ENCODE measurements around the gene ART5. TPM values are rescaled to one million over a fixed set of nuclear protein-coding genes. Genes with fewer than 3 reads are reported as not detected.
"Not testable (repeated sequence)": the region's sequence is repeated elsewhere in the genome, so short reads cannot be mapped to it uniquely, and the experiment has no call there.

ART5 gene
- total and polyA plus RNA-seq, 10 donors: not detected

DNA sequence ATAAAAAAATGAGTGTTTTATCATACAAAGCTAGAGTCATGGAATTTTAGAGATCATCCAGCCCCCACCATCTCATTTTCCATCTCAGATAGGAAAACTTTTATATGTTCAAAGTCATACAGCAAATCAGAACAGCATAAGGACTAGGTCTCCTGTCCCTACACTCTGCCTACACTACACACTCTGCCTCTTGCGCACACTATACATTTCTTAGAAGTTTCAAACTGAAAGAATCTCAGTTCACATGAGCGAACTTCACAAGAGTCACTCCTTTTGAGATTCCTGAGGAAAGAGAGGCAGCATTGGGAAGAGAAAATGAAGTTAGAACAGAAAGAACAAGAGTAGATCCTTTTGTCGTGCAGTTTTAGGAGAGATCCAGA is 36.5 kb downstream of the ART5 start:
- H3K27ac ChIP-seq: no peak overlapping the region
- intact Hi-C loops (cut with DNase I; ENCODE audit: low total_unique reads): no loop called here
- H3K27me3 ChIP-seq (replicated peaks in 1 of 7): no peaks in the 10 kb centered on the region
- H3K9me3 ChIP-seq: no peaks in the 10 kb centered on the region
- WGBS, 5 donors: 90 to 94% (median 92%) methylated on average over 3 of the region's 3 CpGs
- no peak for TF ChIP-seq POLR2A (IDR thresholded peaks at IDR 0.05)
- no peak for TF ChIP-seq POLR2AphosphoS5 (IDR thresholded peaks at IDR 0.05)
- TF ChIP-seq, protein P1, sequence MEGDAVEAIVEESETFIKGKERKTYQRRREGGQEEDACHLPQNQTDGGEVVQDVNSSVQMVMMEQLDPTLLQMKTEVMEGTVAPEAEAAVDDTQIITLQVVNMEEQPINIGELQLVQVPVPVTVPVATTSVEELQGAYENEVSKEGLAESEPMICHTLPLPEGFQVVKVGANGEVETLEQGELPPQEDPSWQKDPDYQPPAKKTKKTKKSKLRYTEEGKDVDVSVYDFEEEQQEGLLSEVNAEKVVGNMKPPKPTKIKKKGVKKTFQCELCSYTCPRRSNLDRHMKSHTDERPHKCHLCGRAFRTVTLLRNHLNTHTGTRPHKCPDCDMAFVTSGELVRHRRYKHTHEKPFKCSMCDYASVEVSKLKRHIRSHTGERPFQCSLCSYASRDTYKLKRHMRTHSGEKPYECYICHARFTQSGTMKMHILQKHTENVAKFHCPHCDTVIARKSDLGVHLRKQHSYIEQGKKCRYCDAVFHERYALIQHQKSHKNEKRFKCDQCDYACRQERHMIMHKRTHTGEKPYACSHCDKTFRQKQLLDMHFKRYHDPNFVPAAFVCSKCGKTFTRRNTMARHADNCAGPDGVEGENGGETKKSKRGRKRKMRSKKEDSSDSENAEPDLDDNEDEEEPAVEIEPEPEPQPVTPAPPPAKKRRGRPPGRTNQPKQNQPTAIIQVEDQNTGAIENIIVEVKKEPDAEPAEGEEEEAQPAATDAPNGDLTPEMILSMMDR (IDR thresholded peaks at IDR 0.05 in 8 of 11, conservative IDR thresholded peaks at IDR 0.05 in 3 of 11): no peak
- no peaks in the 10 kb centered on the region for H3K36me3 ChIP-seq
- no peaks in the 10 kb centered on the region for H3K4me1 ChIP-seq
- DNase-seq: no peak
- no peak overlapping the region for H3K4me3 ChIP-seq

DNA sequence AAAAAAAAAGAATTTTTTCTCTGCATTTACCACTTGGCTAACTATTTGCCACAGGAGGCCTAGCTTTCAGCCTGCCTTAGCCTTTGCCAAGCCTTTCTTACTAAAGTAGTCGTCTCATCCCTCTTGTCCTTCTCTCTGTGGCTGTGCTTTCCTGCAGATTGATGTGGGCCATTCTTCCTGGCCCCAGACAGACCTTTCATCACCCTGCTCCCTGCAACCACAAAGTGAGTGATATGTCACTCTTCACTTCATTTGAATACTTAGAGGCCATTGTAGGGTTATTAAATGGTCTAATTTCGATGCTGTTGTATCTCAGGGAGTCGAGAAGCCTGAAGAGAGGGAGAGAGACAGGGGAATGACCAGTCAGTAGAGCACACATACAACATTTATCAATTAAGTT is 37.6 kb downstream of the ART5 start:
- Histone ChIP-seq H3K4me3 (no peak overlapping the region), H3K36me3 (no peaks in the 10 kb centered on the region), H3K4me1 (no peaks in the 10 kb centered on the region), H3K27ac (no peak overlapping the region), H3K27me3 (replicated peaks in 1 of 7) (no peaks in the 10 kb centered on the region), H3K9me3 (no peaks in the 10 kb centered on the region)
- intact Hi-C loops (cut with DNase I; ENCODE audit: low total_unique reads): no loop called here
- 46 to 56% (median 48%) methylated on average over 3 of the region's 3 CpGs for WGBS, 5 donors
- no peak for DNase-seq
- TF ChIP-seq, protein P1 (IDR thresholded peaks at IDR 0.05 in 8 of 11, conservative IDR thresholded peaks at IDR 0.05 in 3 of 11): no peak
- no peak for TF ChIP-seq POLR2AphosphoS5 (IDR thresholded peaks at IDR 0.05)
- TF ChIP-seq POLR2A (IDR thresholded peaks at IDR 0.05): no peak

DNA sequence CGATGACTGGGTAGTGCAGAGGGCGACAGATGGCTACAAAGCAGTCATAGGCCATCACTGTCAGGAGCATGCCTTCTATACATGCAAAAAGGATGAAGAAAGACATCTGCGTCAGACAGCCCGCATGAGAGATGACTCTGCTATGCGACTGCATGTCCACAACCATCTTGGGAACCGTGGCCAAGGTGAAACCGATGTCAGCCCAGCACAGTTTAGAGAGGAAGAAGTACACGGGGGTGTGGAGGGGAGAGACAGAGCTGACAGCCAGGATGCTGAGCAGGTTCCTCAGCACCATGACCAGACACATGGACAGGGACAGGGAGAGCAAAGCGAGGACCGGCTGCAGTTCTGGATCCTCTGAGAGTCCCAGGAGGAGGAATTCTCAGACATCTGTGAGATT is 41.6 kb downstream of the ART5 start:
- H3K27ac ChIP-seq; H3K36me3 ChIP-seq; H3K27me3 ChIP-seq (replicated peaks in 1 of 7); H3K9me3 ChIP-seq; DNase-seq; H3K4me3 ChIP-seq; H3K4me1 ChIP-seq; intact Hi-C loops (cut with DNase I; ENCODE audit: low total_unique reads): not testable (repeated sequence)
- 81 to 89% (median 83%) methylated on average over 10 of the region's 10 CpGs for WGBS, 5 donors

DNA sequence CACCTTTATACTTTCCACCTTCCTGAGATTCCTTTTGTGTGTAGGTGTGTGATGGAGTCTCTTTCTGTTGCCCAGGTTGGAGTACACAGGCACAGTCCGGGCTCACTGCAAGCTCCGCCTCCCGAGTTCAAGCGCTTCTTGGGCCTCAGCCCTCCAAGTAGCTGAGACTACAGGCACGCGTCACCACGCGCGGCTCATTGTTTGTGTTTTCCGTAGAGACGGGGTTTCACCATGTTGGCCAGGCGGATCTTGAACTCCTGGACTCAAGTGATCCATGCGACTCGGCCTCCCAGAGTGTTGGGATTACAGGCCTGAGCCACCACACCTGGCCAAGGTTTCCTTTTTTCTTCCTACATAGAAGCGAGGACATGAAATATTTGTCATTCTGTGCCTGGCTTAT is 44.0 kb downstream of the ART5 start:
- not testable (repeated sequence) for DNase-seq
- 91 to 96% (median 95%) methylated on average over 15 of the region's 15 CpGs for WGBS, 5 donors

DNA sequence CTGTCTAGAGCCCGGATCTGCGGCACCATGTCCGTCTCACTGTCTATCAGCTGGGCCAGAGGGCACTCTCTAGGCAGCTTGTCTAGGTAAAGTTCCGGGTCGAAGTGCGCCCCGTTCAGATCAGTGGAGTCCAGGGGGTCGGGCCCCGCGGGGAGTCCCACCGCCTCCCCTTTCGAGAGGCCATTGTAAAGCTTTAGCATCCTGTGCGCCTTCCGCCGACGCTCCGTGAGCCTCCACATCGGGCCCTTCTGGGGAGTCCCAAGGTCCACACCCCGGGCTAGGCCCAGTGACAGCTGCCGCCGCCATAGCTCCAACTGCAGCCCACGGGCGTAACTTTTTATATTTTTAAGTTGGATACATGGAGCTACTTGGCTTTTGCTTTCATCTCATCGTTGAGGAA is 50.5 kb downstream of the ART5 start:
- intact Hi-C loops (cut with DNase I; ENCODE audit: low total_unique reads); H3K4me1 ChIP-seq; H3K36me3 ChIP-seq; H3K4me3 ChIP-seq; DNase-seq; H3K9me3 ChIP-seq; H3K27ac ChIP-seq; H3K27me3 ChIP-seq (replicated peaks in 1 of 7): not testable (repeated sequence)
- 94 to 98% (median 96%) methylated on average over 24 of the region's 24 CpGs for WGBS, 5 donors

More for the DNA sequence above, 44.0 kb downstream of the ART5 start:
- H3K27me3 ChIP-seq (replicated peaks in 1 of 7); intact Hi-C loops (cut with DNase I; ENCODE audit: low total_unique reads); H3K36me3 ChIP-seq; H3K27ac ChIP-seq; H3K9me3 ChIP-seq; H3K4me1 ChIP-seq; H3K4me3 ChIP-seq: not testable (repeated sequence)

DNA sequence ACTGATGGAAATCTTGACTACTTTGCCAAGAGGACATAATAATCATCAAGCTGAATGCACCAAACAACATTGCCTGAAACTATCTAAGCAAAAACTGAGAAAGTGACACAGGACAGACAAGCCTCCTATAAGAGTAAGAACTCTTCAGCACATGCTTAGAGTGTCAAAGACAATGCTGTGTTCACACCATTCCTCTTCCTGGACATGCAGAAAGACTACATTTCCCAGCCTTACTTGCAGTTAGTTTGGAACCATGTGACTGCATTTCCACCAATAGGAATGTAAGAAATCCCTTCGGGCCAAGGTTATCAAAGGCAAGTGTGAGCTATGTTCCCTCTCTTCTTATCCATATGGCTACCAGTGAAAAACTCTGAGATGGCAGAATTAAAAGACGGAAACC is 51.6 kb downstream of the ART5 start:
- DNase-seq; H3K27me3 ChIP-seq (replicated peaks in 1 of 7); intact Hi-C loops (cut with DNase I; ENCODE audit: low total_unique reads); H3K9me3 ChIP-seq; H3K4me1 ChIP-seq; H3K36me3 ChIP-seq; H3K4me3 ChIP-seq; H3K27ac ChIP-seq: not testable (repeated sequence)
- 45 to 91% (median 71%) methylated on average over 2 of the region's 2 CpGs for WGBS, 5 donors

DNA sequence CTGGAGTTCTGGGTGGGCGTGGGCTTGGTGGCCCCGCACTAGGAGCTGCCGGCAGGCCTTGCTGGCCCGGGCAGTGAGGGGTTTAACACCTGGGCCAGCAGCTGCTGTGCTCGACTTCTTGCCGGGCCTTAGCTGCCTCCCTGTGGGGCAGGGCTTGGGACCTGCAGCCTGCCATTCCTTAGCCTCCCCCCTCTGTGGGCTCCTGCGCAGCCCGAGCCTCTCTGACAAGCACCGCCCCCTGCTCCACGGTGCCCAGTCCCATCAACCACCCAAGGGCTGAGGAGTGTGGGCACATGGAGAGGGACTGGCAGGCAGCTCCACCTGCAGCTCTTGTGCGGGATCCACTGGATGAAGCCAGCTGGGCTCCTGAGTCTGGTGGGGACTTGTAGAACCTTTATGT is 53.0 kb downstream of the ART5 start:
- H3K9me3 ChIP-seq; H3K27me3 ChIP-seq (replicated peaks in 1 of 7); H3K4me3 ChIP-seq; H3K36me3 ChIP-seq; H3K27ac ChIP-seq; intact Hi-C loops (cut with DNase I; ENCODE audit: low total_unique reads); H3K4me1 ChIP-seq; DNase-seq: not testable (repeated sequence)
- 78 to 89% (median 86%) methylated on average over 2 to 11 of the region's 11 CpGs for WGBS, 5 donors
